Astrocyte (in vitro differentiated cells and primary cell): ENCODE data around the gene OSBPL2. TPM values are rescaled to one million over a fixed set of nuclear protein-coding genes. Genes with fewer than 3 reads are reported as not detected.

Experiments used
- DNase-seq: peaks from one replicate; pipeline ENCODE4 v3.0.0-alpha.2; 2010; ENCODE audit warnings: low read depth
- FAIRE-seq: peaks from 2 replicates; lab custom pipeline; 2011; peaks lifted over from hg19 to GRCh38; lab: Jason Lieb, UNC
- H2AFZ ChIP-seq: 2 replicates; pipeline ENCODE4 v1.6.0; 2012; ENCODE audit warnings: low read depth, low read length, inconsistent platforms
- H3K27ac ChIP-seq: 2 replicates; pipeline ENCODE4 v1.5.1; 2011; ENCODE audit warnings: low read depth, low read length, inconsistent platforms
- H3K27me3 ChIP-seq: 2 replicates; pipeline ENCODE4 v1.6.0; 2011; ENCODE audit warnings: low read length, inconsistent platforms; ENCODE audit not compliant: insufficient read depth
- H3K36me3 ChIP-seq: 2 replicates; pipeline ENCODE4 v1.5.1; 2011; ENCODE audit warnings: low read length, inconsistent platforms; ENCODE audit not compliant: insufficient read depth
- H3K4me1 ChIP-seq: 2 replicates; pipeline ENCODE4 v1.5.1; 2011; ENCODE audit warnings: low read length, inconsistent platforms; ENCODE audit not compliant: insufficient read depth
- H3K4me2 ChIP-seq: 2 replicates; pipeline ENCODE4 v1.6.0; 2012; ENCODE audit warnings: low read length, inconsistent platforms
- H3K4me3 ChIP-seq: 2 replicates; pipeline ENCODE4 v1.5.1; 2011; ENCODE audit warnings: low read depth, mild to moderate bottlenecking, low read length, inconsistent platforms; ENCODE audit not compliant: insufficient read depth
- H3K79me2 ChIP-seq: 2 replicates; pipeline ENCODE4 v1.6.0; 2012; ENCODE audit warnings: mild to moderate bottlenecking, low read length, inconsistent platforms; ENCODE audit not compliant: insufficient read depth
- H3K9ac ChIP-seq: 2 replicates; pipeline ENCODE4 v1.6.0; 2012; ENCODE audit warnings: mild to moderate bottlenecking, low read length, inconsistent platforms
- H3K9me3 ChIP-seq: 2 replicates; pipeline ENCODE4 v1.5.1; 2012; ENCODE audit warnings: low read depth, mild to moderate bottlenecking, low read length, inconsistent platforms; ENCODE audit not compliant: insufficient read depth
- H4K20me1 ChIP-seq: 2 replicates; pipeline ENCODE4 v1.6.0; 2012; ENCODE audit warnings: low read length, inconsistent platforms; ENCODE audit not compliant: insufficient read depth
- H3K27ac Mint-ChIP-seq: one replicate; pipeline ENCODE4 v1.8.0; 2021; ENCODE audit warnings: mild to moderate bottlenecking, mixed read lengths; ENCODE audit not compliant: unreplicated experiment
- H3K27me3 Mint-ChIP-seq: one replicate; pipeline ENCODE4 v1.8.0; 2021; ENCODE audit warnings: low read depth, mixed read lengths; ENCODE audit not compliant: unreplicated experiment
- H3K36me3 Mint-ChIP-seq: one replicate; pipeline ENCODE4 v1.8.0; 2021; ENCODE audit warnings: low read depth, mixed read lengths; ENCODE audit not compliant: unreplicated experiment
- H3K4me1 Mint-ChIP-seq: one replicate; pipeline ENCODE4 v1.8.0; 2021; ENCODE audit warnings: low read depth, mixed read lengths; ENCODE audit not compliant: unreplicated experiment
- H3K4me3 Mint-ChIP-seq: one replicate; pipeline ENCODE4 v1.8.0; 2021; ENCODE audit warnings: mild to moderate bottlenecking, moderate library complexity, mixed read lengths; ENCODE audit not compliant: unreplicated experiment
- H3K9me3 Mint-ChIP-seq: one replicate; pipeline ENCODE4 v1.8.0; 2021; ENCODE audit warnings: mild to moderate bottlenecking, mixed read lengths; ENCODE audit not compliant: unreplicated experiment
- EZH2 ChIP-seq: IDR thresholded peaks from 2 replicates; pipeline ENCODE4 v1.6.1; 2012; ENCODE audit warnings: mild to moderate bottlenecking, low read length, inconsistent platforms; ENCODE audit not compliant: insufficient read depth
- total RNA-seq: library from RNA; stranded (reverse); gene quantifications from 2 replicates; pipeline ENCODE4 v1.2.1, GENCODE V29; 2021
- TF ChIP-seq, protein P1 (sequence below): IDR thresholded peaks from 2 replicates; pipeline ENCODE4 v1.5.1; 2011; ENCODE audit warnings: low read depth, mild to moderate bottlenecking, inconsistent platforms, low read length, moderate library complexity; ENCODE audit not compliant: insufficient read depth

The OSBPL2 gene
- total RNA-seq, 1 donor from 2014 or later, result 60.3 TPM

DNA sequence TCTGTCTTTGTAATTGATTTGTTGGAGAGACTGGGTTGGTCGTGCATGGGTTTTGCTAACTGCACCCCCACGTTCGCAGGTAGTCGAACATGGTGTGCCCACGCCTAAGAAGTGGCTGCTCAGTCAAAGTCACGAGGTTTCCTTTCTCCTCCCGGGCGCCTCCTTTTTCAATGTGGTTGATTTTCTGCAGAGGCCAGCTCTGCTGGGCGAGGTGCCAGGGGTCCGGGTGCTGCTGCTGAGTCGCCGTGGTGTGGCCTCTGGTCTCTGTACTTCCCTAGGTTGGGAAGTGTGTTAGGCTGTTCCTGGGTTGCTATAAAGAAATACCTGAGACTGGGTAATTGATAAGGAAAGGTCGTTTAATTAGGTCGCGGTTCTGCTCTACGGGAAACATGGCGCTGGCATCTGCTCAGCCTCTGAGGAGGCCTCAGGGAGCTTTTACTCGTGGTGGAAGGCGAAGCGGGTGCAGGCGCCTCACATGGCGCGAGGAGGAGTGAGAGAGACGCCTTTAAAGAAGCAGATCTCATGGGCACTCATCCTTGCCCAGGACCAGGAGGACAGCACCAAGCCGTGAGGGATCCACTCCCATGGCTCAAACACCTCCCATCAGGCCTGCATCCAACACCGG lies 14.1 kb downstream of the OSBPL2 start:
- H3K79me2 ChIP-seq, result peaks cover 59% of the 10 kb centered on the region
- FAIRE-seq (no peak), DNase-seq (no peak)
- H2AFZ ChIP-seq, result no peak overlapping the region
- no peak overlapping the region for H3K4me2 ChIP-seq
- no peak overlapping the region for H3K4me3 ChIP-seq
- Mint-ChIP-seq H3K9me3 (no peaks in the 10 kb centered on the region), H3K27ac (no peak overlapping the region), H3K4me3 (no peak overlapping the region), H3K27me3 (no peaks in the 10 kb centered on the region), H3K36me3 (peaks cover 13% of the 10 kb centered on the region), H3K4me1 (peaks cover 11% of the 10 kb centered on the region)
- H3K36me3 ChIP-seq, result no peaks in the 10 kb centered on the region
- no peak overlapping the region for H3K9ac ChIP-seq
- H3K9me3 ChIP-seq, result no peaks in the 10 kb centered on the region
- no peak overlapping the region for H3K27ac ChIP-seq
- H3K27me3 ChIP-seq, result no peaks in the 10 kb centered on the region
- H4K20me1 ChIP-seq, result peaks cover 90% of the 10 kb centered on the region
- TF ChIP-seq, protein P1, sequence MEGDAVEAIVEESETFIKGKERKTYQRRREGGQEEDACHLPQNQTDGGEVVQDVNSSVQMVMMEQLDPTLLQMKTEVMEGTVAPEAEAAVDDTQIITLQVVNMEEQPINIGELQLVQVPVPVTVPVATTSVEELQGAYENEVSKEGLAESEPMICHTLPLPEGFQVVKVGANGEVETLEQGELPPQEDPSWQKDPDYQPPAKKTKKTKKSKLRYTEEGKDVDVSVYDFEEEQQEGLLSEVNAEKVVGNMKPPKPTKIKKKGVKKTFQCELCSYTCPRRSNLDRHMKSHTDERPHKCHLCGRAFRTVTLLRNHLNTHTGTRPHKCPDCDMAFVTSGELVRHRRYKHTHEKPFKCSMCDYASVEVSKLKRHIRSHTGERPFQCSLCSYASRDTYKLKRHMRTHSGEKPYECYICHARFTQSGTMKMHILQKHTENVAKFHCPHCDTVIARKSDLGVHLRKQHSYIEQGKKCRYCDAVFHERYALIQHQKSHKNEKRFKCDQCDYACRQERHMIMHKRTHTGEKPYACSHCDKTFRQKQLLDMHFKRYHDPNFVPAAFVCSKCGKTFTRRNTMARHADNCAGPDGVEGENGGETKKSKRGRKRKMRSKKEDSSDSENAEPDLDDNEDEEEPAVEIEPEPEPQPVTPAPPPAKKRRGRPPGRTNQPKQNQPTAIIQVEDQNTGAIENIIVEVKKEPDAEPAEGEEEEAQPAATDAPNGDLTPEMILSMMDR, result no peak
- no peak for TF ChIP-seq EZH2
- no peaks in the 10 kb centered on the region for H3K4me1 ChIP-seq

DNA sequence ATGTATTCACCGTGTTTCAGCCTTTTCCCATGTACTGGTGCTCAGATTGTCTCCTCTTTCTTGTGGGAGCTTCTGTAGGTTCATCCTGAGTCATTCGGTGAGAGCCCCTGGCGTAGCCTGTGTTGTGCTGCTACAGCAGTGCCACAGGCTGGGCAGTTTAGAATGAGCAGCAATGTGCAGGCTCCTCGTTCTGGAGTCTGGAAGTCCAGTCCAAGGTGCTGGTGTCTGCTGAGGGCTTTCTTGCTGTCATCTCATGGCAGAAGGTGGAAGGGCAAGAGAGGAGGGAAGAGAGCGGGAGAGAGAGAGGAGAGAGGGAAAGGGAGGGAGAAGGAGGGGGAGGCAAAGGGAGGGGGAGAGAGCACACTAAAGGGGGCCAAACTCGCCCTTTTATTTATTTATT lies 15.1 kb downstream of the OSBPL2 start:
- Mint-ChIP-seq H3K27ac (no peak overlapping the region), H3K36me3 (peaks cover 19% of the 10 kb centered on the region), H3K27me3 (no peaks in the 10 kb centered on the region), H3K4me3 (no peak overlapping the region), H3K9me3 (no peaks in the 10 kb centered on the region), H3K4me1 (peaks cover 16% of the 10 kb centered on the region)
- FAIRE-seq (no peak), DNase-seq (no peak)
- Histone ChIP-seq H3K4me1 (peaks cover 5% of the 10 kb centered on the region), H3K36me3 (no peaks in the 10 kb centered on the region), H3K9me3 (no peaks in the 10 kb centered on the region), H2AFZ (no peak overlapping the region), H4K20me1 (peaks cover 91% of the 10 kb centered on the region), H3K4me3 (no peak overlapping the region), H3K27ac (no peak overlapping the region), H3K4me2 (no peak overlapping the region), H3K27me3 (no peaks in the 10 kb centered on the region), H3K79me2 (peaks cover 56% of the 10 kb centered on the region), H3K9ac (no peak overlapping the region)
- no peak for TF ChIP-seq EZH2
- TF ChIP-seq, protein P1, result no peak

DNA sequence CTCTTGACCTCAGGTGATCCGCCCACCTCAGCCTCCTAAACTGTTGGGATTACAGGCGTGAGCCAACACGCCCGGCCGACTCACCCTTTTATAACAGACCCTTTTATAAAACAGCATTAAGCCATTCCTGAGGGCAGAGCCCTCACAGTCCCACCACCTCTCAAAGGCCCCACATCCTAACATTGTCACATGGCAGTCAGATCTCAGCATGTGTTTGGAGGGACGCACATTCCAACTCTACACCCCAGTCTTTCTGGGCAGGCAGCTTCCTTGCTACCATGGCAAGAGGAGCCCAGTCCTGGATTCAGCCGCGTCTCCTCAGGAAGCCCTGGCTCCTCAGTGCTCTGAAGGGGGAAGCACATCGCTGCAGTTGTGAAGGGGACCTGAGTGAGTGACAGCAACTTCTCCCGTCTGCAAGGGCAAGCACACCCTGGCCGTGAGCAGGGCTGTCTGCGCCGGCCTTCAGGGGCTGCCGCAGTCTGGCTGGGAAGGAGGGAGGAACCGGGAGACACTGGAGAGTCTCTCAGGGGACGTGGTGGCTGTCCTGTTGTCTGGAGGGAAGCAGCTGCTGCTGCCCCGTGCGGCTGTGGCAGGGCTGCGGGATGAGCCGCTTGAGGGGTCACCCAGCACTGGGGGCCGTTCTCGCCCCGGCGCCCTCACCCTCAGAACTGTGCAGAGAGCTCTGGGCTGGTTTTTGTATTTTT lies 15.9 kb downstream of the OSBPL2 start:
- H3K4me1 ChIP-seq, result peaks cover 13% of the 10 kb centered on the region
- Mint-ChIP-seq H3K27ac (no peak overlapping the region), H3K27me3 (no peaks in the 10 kb centered on the region), H3K4me1 (peaks cover 24% of the 10 kb centered on the region), H3K9me3 (no peaks in the 10 kb centered on the region), H3K36me3 (peaks cover 19% of the 10 kb centered on the region), H3K4me3 (no peak overlapping the region)
- H3K9ac ChIP-seq, result no peak overlapping the region
- no peak overlapping the region for H3K27ac ChIP-seq
- DNase-seq, result no peak
- H3K9me3 ChIP-seq, result no peaks in the 10 kb centered on the region
- no peak overlapping the region for H3K4me3 ChIP-seq
- no peaks in the 10 kb centered on the region for H3K27me3 ChIP-seq
- peaks cover 92% of the 10 kb centered on the region for H4K20me1 ChIP-seq
- no peak overlapping the region for H3K4me2 ChIP-seq
- H3K36me3 ChIP-seq, result no peaks in the 10 kb centered on the region
- no peak for FAIRE-seq
- TF ChIP-seq, protein P1, result no peak
- TF ChIP-seq EZH2, result no peak
- no peak overlapping the region for H2AFZ ChIP-seq
- peaks cover 50% of the 10 kb centered on the region for H3K79me2 ChIP-seq
